ENCODE results near the gene LALBA.

DNA sequence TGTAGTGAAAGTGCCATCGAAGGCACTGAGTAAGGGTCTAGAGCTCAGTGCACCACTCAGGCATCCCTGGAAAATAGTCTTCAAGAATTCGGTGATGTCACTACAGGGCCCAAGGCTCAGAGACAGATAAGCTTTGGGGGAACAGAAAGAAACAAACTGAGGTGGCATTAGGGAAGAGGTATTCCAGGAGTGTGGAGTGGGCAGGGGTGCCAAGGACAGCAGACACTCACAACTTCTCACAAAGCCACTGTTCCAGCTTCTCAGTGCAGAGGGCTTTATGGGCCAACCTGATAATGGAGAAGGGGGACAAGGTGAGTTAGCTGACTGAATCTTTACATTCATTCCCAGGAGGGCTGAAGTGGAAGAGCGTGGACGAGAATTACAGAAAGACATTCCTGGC lies 2.1 kb downstream of the LALBA start:
- TF ChIP-seq, protein P1, sequence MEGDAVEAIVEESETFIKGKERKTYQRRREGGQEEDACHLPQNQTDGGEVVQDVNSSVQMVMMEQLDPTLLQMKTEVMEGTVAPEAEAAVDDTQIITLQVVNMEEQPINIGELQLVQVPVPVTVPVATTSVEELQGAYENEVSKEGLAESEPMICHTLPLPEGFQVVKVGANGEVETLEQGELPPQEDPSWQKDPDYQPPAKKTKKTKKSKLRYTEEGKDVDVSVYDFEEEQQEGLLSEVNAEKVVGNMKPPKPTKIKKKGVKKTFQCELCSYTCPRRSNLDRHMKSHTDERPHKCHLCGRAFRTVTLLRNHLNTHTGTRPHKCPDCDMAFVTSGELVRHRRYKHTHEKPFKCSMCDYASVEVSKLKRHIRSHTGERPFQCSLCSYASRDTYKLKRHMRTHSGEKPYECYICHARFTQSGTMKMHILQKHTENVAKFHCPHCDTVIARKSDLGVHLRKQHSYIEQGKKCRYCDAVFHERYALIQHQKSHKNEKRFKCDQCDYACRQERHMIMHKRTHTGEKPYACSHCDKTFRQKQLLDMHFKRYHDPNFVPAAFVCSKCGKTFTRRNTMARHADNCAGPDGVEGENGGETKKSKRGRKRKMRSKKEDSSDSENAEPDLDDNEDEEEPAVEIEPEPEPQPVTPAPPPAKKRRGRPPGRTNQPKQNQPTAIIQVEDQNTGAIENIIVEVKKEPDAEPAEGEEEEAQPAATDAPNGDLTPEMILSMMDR (IDR thresholded peaks at IDR 0.05) = no peak
- TF ChIP-seq POLR2A (IDR thresholded peaks at IDR 0.05) = no peak

Measured in heart left ventricle (tissue), 13 donors.